ENCODE results near the gene RORC.
"Not testable (repeated sequence)": the region's sequence is repeated elsewhere in the genome, so short reads cannot be mapped to it uniquely, and the experiment has no call there.

Gene RORC

GRCh38 chr1:151831605-151832004, at the start of gene RORC:
RORC (minus strand) TSS chr1:151831802; CDS start chr1:151831764, 38 bp downstream.
- no peak for DNase-seq

GRCh38 chr1:151875419-151876097, 44.0 kb upstream of the RORC start:
- no peak for DNase-seq

- not testable (repeated sequence) for DNase-seq
These were observed 41.2 kb upstream of the RORC start for GRCh38 chr1:151872776-151873175.

- no peak for DNase-seq
These were observed 39.9 kb upstream of the RORC start for GRCh38 chr1:151871284-151872030.

- peak; percentile 19 for DNase-seq
These were observed 36.9 kb upstream of the RORC start for GRCh38 chr1:151868486-151868885.

- peak; percentile 95 for DNase-seq
These were observed 36.3 kb upstream of the RORC start for GRCh38 chr1:151867765-151868411.

GRCh38 chr1:151867321-151867720, 35.7 kb upstream of the RORC start:
- DNase-seq = peak; percentile 60

GRCh38 chr1:151864411-151864810, 32.8 kb upstream of the RORC start:
- no peak for DNase-seq

GRCh38 chr1:151862604-151863003, 31.0 kb upstream of the RORC start:
- no peak for DNase-seq

GRCh38 chr1:151860504-151861187, 29.0 kb upstream of the RORC start:
- DNase-seq = no peak

- peak; percentile 47 for DNase-seq
These were observed 28.3 kb upstream of the RORC start for GRCh38 chr1:151859891-151860293.

GRCh38 chr1:151858886-151859665, 27.5 kb upstream of the RORC start:
- no peak for DNase-seq

- DNase-seq = no peak
These were observed 26.6 kb upstream of the RORC start for GRCh38 chr1:151858030-151858746.

- DNase-seq = no peak
These were observed 24.3 kb upstream of the RORC start for GRCh38 chr1:151855933-151856332.

GRCh38 chr1:151855516-151855915, 23.9 kb upstream of the RORC start:
- DNase-seq = not testable (repeated sequence)

GRCh38 chr1:151854658-151855057, 23.1 kb upstream of the RORC start:
- no peak for DNase-seq

GRCh38 chr1:151853411-151853943, 21.9 kb upstream of the RORC start, which contains the start of gene THEM5:
THEM5 (minus strand) TSS chr1:151853712; CDS start chr1:151853565, 147 bp downstream.
- no peak for DNase-seq

- no peak for DNase-seq
These were observed 21.1 kb upstream of the RORC start for GRCh38 chr1:151852733-151853132.

GRCh38 chr1:151851886-151852285, 20.3 kb upstream of the RORC start:
- no peak for DNase-seq

GRCh38 chr1:151849871-151850270, 18.3 kb upstream of the RORC start:
- DNase-seq = no peak

GRCh38 chr1:151849126-151849525, 17.5 kb upstream of the RORC start:
- DNase-seq = peak; percentile 33

Measured in inflammatory macrophage treated with lipopolysaccharide for 4 hours (primary cell).